ENCODE data around the gene DPCD.

DPCD gene

GRCh38 chr10:101617824-101618568 lies 29.9 kb downstream of the DPCD start:
- no peak for TF ChIP-seq MAX (IDR thresholded peaks at IDR 0.05; ENCODE audit: low read depth, low read length)
- no peak for TF ChIP-seq MYC (IDR thresholded peaks at IDR 0.05; ENCODE audit: low read depth, low read length)
- TF ChIP-seq, protein P1, sequence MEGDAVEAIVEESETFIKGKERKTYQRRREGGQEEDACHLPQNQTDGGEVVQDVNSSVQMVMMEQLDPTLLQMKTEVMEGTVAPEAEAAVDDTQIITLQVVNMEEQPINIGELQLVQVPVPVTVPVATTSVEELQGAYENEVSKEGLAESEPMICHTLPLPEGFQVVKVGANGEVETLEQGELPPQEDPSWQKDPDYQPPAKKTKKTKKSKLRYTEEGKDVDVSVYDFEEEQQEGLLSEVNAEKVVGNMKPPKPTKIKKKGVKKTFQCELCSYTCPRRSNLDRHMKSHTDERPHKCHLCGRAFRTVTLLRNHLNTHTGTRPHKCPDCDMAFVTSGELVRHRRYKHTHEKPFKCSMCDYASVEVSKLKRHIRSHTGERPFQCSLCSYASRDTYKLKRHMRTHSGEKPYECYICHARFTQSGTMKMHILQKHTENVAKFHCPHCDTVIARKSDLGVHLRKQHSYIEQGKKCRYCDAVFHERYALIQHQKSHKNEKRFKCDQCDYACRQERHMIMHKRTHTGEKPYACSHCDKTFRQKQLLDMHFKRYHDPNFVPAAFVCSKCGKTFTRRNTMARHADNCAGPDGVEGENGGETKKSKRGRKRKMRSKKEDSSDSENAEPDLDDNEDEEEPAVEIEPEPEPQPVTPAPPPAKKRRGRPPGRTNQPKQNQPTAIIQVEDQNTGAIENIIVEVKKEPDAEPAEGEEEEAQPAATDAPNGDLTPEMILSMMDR (IDR thresholded peaks at IDR 0.05; ENCODE audit: low read depth, low read length), result no peak
- TF ChIP-seq POLR2A (IDR thresholded peaks at IDR 0.05; ENCODE audit: extremely low read depth, insufficient read length), result no peak
- DNase-seq (ENCODE audit: low read depth), result no peak
- H3K4me3 ChIP-seq (ENCODE audit: low read depth, low read length), result no peak overlapping the region

- no peak overlapping the region for H3K4me3 ChIP-seq (ENCODE audit: low read depth, low read length)
- no peak for TF ChIP-seq MAX (IDR thresholded peaks at IDR 0.05; ENCODE audit: low read depth, low read length)
- TF ChIP-seq POLR2A (IDR thresholded peaks at IDR 0.05; ENCODE audit: extremely low read depth, insufficient read length), result no peak
- TF ChIP-seq MYC (IDR thresholded peaks at IDR 0.05; ENCODE audit: low read depth, low read length), result no peak
- TF ChIP-seq, protein P1 (IDR thresholded peaks at IDR 0.05; ENCODE audit: low read depth, low read length), result no peak
- no peak for DNase-seq (ENCODE audit: low read depth)
Observed at GRCh38 chr10:101618871-101619270, 30.8 kb downstream of the DPCD start.

- DNase-seq (ENCODE audit: low read depth), result no peak
- TF ChIP-seq MYC (IDR thresholded peaks at IDR 0.05; ENCODE audit: low read depth, low read length) (no peak), POLR2A (IDR thresholded peaks at IDR 0.05; ENCODE audit: extremely low read depth, insufficient read length) (no peak), MAX (IDR thresholded peaks at IDR 0.05; ENCODE audit: low read depth, low read length) (no peak)
- TF ChIP-seq, protein P1 (IDR thresholded peaks at IDR 0.05; ENCODE audit: low read depth, low read length), result no peak
- H3K4me3 ChIP-seq (ENCODE audit: low read depth, low read length), result no peak overlapping the region
Observed at GRCh38 chr10:101619983-101620382, 31.9 kb downstream of the DPCD start.

DNA sequence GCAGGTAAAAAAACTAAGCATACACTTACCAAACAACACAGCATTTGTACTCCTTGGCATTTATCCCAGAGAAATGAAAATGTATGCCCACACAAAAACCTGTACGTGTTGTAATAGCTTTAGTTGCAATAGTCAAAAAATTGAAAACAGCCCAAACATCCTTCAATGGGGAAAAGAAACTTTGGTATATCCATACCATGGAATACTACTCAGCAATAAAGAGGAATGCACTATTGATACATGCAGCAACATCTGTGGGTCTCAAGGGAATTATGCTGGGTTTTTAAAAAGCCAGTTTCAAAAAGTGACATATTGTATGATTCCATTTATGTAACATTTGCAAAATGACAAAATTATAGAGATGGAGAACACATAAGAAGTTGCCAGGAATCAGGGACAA lies 35.4 kb downstream of the DPCD start:
- no peak for DNase-seq (ENCODE audit: low read depth)
- TF ChIP-seq MAX (IDR thresholded peaks at IDR 0.05; ENCODE audit: low read depth, low read length), result no peak
- TF ChIP-seq, protein P1 (IDR thresholded peaks at IDR 0.05; ENCODE audit: low read depth, low read length), result no peak
- no peak for TF ChIP-seq POLR2A (IDR thresholded peaks at IDR 0.05; ENCODE audit: extremely low read depth, insufficient read length)
- TF ChIP-seq MYC (IDR thresholded peaks at IDR 0.05; ENCODE audit: low read depth, low read length), result no peak

GRCh38 chr10:101624526-101625102 lies 36.5 kb downstream of the DPCD start:
- H3K4me3 ChIP-seq (ENCODE audit: low read depth, low read length), result no peak overlapping the region
- peak; percentile 89 for DNase-seq (ENCODE audit: low read depth)
- TF ChIP-seq, protein P1 (IDR thresholded peaks at IDR 0.05; ENCODE audit: low read depth, low read length), result no peak
- no peak for TF ChIP-seq POLR2A (IDR thresholded peaks at IDR 0.05; ENCODE audit: extremely low read depth, insufficient read length)
- no peak for TF ChIP-seq MYC (IDR thresholded peaks at IDR 0.05; ENCODE audit: low read depth, low read length)
- TF ChIP-seq MAX (IDR thresholded peaks at IDR 0.05; ENCODE audit: low read depth, low read length), result no peak

More for the DNA sequence above, 35.4 kb downstream of the DPCD start:
- no peak overlapping the region for H3K4me3 ChIP-seq (ENCODE audit: low read depth, low read length)

All from NB4 (cell line).